Panc1 (cell line): ENCODE results near the gene NPAS2. TPM values are rescaled to one million over a fixed set of nuclear protein-coding genes. Genes with fewer than 3 reads are reported as not detected.

Experiments
- ATAC-seq: fragments of 200-7000 bp; cut with Tn5 transposase; 2 replicates; pipeline ENCODE4 v1.9.1; 2020; ENCODE audit warnings: mild to moderate bottlenecking, moderate library complexity
- BruUV-seq: library from RNA; stranded (reverse); fragments of 400-500 nt; replicated peaks from 2 replicates; lab custom pipeline; 2021; lab: Mats Ljungman, UMichigan
- CTCF ChIA-PET: fragments of 300-600 bp; sonication (Branson Sonifier 250); formaldehyde crosslinking; loops from one replicate; lab custom pipeline; 2022; ENCODE audit warnings: antibody characterized with exemption; lab: Charles Lee
- POLR2A ChIA-PET: fragments of 300-600 bp; sonication (Branson Sonifier 250); formaldehyde crosslinking; loops from one replicate; lab custom pipeline; 2022; ENCODE audit warnings: antibody characterized with exemption; lab: Charles Lee
- DNase-seq: peaks from one replicate; pipeline ENCODE4 v3.0.0-alpha.2; 2010; ENCODE audit warnings: low read depth, low spot score
- H3K27ac ChIP-seq: 2 replicates; pipeline ENCODE4 v1.5.1; 2011; ENCODE audit warnings: mild to moderate bottlenecking, low read length, inconsistent platforms
- H3K27me3 ChIP-seq: fragments of 200-500 bp; sonication (Bioruptor generic); 2 replicates; pipeline ENCODE4 v1.6.0; 2014; ENCODE audit warnings: low read length, inconsistent platforms; ENCODE audit not compliant: control insufficient read depth, insufficient read depth
- H3K36me3 ChIP-seq: fragments of 200-500 bp; sonication (Bioruptor generic); 2 replicates; pipeline ENCODE4 v1.5.1; 2014; ENCODE audit warnings: inconsistent platforms, mild to moderate bottlenecking, low read length, moderate library complexity; ENCODE audit not compliant: control insufficient read depth, insufficient read depth
- H3K4me1 ChIP-seq: 2 replicates; pipeline ENCODE4 v1.5.1; 2011; ENCODE audit warnings: inconsistent platforms, mild to moderate bottlenecking, low read length, moderate library complexity; ENCODE audit not compliant: control insufficient read depth, insufficient read depth
- H3K4me3 ChIP-seq, 2 experiments: 2 replicates each; pipeline ENCODE4 v1.5.1; 2011 to 2012; ENCODE audit warnings: low read depth in 2 of 2, low read length in 2 of 2, mild to moderate bottlenecking in 2 of 2, inconsistent platforms in 1 of 2, moderate library complexity in 1 of 2
- H3K9me3 ChIP-seq: fragments of 200-500 bp; sonication (Bioruptor generic); 2 replicates; pipeline ENCODE4 v1.5.1; 2014; ENCODE audit warnings: low read depth, mild to moderate bottlenecking, inconsistent platforms, low read length, moderate library complexity; ENCODE audit not compliant: control insufficient read depth, insufficient read depth
- POLR2AphosphoS5 ChIP-seq: IDR thresholded peaks from 2 replicates; pipeline ENCODE4 v1.6.1; 2012; ENCODE audit warnings: mild to moderate bottlenecking, low read depth, low read length, moderate library complexity
- SIN3A ChIP-seq: IDR thresholded peaks from 2 replicates; pipeline ENCODE4 v1.6.1; 2012; ENCODE audit warnings: low read depth, mild to moderate bottlenecking, low read length, moderate library complexity, borderline replicate concordance; ENCODE audit not compliant: insufficient read depth
- TCF7L2 ChIP-seq: IDR thresholded peaks from 2 replicates; pipeline ENCODE4 v1.6.1; 2011; ENCODE audit warnings: mild to moderate bottlenecking, low read depth, low read length, inconsistent platforms
- in situ Hi-C: cut with HindIII; loops from 2 replicates; pipeline ENCODE4 v1.10.0; 2016; ENCODE audit warnings: low sequenced_read_pairs, low pct_unique_long_range_greater_than_20kb
- intact Hi-C: fragments of 100-400 bp; cut with micrococcal nuclease; formaldehyde crosslinking; loops from one replicate; pipeline ENCODE4 v1.10.0; 2022; ENCODE audit not compliant: unreplicated experiment
- total RNA-seq: library from RNA; stranded (reverse); gene quantifications from one replicate; pipeline ENCODE4 v1.2.1, GENCODE V29; 2021; ENCODE audit not compliant: unreplicated experiment
- TF ChIP-seq, protein P1 (sequence below): fragments of 450-650 bp; IDR thresholded peaks from 2 replicates; pipeline ENCODE4 v1.5.1; 2017; ENCODE audit warnings: mild to moderate bottlenecking
- TF ChIP-seq, protein P2 (sequence below), 2 experiments: IDR thresholded peaks; 2 replicates each; pipeline ENCODE4 v1.6.1; 2011 to 2012; ENCODE audit warnings: low read depth in 2 of 2, control low read depth in 1 of 2, low read length in 1 of 2, mild to moderate bottlenecking in 1 of 2, moderate library complexity in 1 of 2; ENCODE audit not compliant: insufficient read depth in 1 of 2

The NPAS2 gene
- total RNA-seq, 1 experiment from 2014 or later = 72.8 TPM

DNA sequence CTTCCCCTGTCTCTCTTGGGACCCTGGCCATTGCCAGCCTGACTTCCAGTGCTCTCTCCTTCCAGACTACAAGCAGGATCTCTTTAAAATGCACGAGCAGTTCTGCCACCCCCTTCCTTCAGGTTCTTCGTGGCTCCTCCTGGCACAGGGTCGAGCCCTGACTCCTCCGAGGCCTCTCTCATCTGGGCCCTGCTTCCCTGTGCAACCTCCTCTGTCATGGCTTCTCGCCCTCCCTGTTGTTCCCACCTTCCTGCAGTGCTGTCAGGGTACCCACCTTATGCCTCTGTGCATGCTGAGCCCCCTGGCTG, 125.4 kb downstream of the NPAS2 start:
- no peak for DNase-seq
- no peaks in the 10 kb centered on the region for H3K36me3 ChIP-seq
- TF ChIP-seq, protein P1, sequence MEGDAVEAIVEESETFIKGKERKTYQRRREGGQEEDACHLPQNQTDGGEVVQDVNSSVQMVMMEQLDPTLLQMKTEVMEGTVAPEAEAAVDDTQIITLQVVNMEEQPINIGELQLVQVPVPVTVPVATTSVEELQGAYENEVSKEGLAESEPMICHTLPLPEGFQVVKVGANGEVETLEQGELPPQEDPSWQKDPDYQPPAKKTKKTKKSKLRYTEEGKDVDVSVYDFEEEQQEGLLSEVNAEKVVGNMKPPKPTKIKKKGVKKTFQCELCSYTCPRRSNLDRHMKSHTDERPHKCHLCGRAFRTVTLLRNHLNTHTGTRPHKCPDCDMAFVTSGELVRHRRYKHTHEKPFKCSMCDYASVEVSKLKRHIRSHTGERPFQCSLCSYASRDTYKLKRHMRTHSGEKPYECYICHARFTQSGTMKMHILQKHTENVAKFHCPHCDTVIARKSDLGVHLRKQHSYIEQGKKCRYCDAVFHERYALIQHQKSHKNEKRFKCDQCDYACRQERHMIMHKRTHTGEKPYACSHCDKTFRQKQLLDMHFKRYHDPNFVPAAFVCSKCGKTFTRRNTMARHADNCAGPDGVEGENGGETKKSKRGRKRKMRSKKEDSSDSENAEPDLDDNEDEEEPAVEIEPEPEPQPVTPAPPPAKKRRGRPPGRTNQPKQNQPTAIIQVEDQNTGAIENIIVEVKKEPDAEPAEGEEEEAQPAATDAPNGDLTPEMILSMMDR = no peak
- TF ChIP-seq SIN3A (no peak), TCF7L2 (no peak), POLR2AphosphoS5 (no peak)
- TF ChIP-seq, protein P2, sequence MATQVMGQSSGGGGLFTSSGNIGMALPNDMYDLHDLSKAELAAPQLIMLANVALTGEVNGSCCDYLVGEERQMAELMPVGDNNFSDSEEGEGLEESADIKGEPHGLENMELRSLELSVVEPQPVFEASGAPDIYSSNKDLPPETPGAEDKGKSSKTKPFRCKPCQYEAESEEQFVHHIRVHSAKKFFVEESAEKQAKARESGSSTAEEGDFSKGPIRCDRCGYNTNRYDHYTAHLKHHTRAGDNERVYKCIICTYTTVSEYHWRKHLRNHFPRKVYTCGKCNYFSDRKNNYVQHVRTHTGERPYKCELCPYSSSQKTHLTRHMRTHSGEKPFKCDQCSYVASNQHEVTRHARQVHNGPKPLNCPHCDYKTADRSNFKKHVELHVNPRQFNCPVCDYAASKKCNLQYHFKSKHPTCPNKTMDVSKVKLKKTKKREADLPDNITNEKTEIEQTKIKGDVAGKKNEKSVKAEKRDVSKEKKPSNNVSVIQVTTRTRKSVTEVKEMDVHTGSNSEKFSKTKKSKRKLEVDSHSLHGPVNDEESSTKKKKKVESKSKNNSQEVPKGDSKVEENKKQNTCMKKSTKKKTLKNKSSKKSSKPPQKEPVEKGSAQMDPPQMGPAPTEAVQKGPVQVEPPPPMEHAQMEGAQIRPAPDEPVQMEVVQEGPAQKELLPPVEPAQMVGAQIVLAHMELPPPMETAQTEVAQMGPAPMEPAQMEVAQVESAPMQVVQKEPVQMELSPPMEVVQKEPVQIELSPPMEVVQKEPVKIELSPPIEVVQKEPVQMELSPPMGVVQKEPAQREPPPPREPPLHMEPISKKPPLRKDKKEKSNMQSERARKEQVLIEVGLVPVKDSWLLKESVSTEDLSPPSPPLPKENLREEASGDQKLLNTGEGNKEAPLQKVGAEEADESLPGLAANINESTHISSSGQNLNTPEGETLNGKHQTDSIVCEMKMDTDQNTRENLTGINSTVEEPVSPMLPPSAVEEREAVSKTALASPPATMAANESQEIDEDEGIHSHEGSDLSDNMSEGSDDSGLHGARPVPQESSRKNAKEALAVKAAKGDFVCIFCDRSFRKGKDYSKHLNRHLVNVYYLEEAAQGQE (IDR thresholded peaks at IDR 0.05; ENCODE audit: insufficient read depth in 1 of 2, low read depth in 2 of 2, low read length in 1 of 2) = no peak

DNA sequence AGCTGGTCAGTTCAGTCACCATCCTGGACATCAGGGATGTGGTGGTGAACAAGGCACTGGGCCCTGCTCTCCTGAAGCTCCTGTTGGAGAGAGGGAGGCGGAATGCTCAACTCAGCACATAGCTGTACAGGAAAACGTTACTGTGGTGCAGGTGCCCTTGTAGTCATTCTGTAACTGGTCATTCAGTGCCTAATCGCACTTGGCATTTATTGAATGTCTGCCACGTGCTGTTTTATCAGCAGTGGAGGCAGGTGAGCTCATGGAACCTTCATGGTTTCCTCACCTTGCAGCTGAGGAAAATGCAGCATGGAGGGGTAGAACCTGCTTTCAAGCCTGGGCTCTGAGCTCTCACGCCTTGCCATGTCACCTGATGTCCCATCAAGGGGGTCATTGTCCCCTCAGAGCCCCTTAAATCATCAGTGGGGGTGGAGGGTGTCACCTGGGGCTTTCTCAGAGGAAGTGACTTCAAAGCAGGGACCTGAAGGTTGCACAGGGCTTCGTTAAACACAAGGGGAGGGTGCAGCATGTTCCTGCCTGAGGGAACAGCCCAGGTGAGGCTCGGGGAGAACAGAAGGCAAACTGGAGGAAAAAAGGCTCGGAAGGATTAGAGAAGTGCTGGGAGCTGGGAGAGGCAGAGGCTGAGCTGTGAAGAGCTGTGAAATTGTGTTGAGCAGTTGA, 126.1 kb downstream of the NPAS2 start:
- no peak overlapping the region for H3K4me3 ChIP-seq
- no TSS peak for BruUV-seq
- DNase-seq (no peak), ATAC-seq (no peak; the same call in 1 of the 2 replicates)
- H3K36me3 ChIP-seq = no peaks in the 10 kb centered on the region
- POLR2A ChIA-PET = no interaction called here
- no peaks in the 10 kb centered on the region for H3K27me3 ChIP-seq
- in situ Hi-C loops (no loop called here), intact Hi-C loops (no loop called here)
- CTCF ChIA-PET = no interaction called here
- H3K9me3 ChIP-seq = no peaks in the 10 kb centered on the region
- TF ChIP-seq, protein P2 (IDR thresholded peaks at IDR 0.05; ENCODE audit: insufficient read depth in 1 of 2, low read depth in 2 of 2, low read length in 1 of 2) = no peak
- TF ChIP-seq TCF7L2 (no peak), SIN3A (no peak), POLR2AphosphoS5 (no peak)
- TF ChIP-seq, protein P1 = no peak
- H3K27ac ChIP-seq = no peak overlapping the region
- no peaks in the 10 kb centered on the region for H3K4me1 ChIP-seq

More for the DNA sequence above, 125.4 kb downstream of the NPAS2 start:
- no peaks in the 10 kb centered on the region for H3K27me3 ChIP-seq
- no peak overlapping the region for H3K4me3 ChIP-seq
- H3K9me3 ChIP-seq = no peaks in the 10 kb centered on the region
- in situ Hi-C loops (no loop called here), intact Hi-C loops (no loop called here)
- no peaks in the 10 kb centered on the region for H3K4me1 ChIP-seq
- no TSS peak for BruUV-seq
- no peak overlapping the region for H3K27ac ChIP-seq
- ChIA-PET POLR2A (no interaction called here), CTCF (no interaction called here)
- no peak for ATAC-seq
